IPS-NIHi7 (cell line): Measurements from ENCODE around the gene NOL8.

ENCODE experiments used
- DNase-seq: peaks from one replicate; pipeline ENCODE4 v3.0.0; 2012; ENCODE audit warnings: mixed read lengths; ENCODE audit errors: extremely low spot score

The NOL8 gene

DNA sequence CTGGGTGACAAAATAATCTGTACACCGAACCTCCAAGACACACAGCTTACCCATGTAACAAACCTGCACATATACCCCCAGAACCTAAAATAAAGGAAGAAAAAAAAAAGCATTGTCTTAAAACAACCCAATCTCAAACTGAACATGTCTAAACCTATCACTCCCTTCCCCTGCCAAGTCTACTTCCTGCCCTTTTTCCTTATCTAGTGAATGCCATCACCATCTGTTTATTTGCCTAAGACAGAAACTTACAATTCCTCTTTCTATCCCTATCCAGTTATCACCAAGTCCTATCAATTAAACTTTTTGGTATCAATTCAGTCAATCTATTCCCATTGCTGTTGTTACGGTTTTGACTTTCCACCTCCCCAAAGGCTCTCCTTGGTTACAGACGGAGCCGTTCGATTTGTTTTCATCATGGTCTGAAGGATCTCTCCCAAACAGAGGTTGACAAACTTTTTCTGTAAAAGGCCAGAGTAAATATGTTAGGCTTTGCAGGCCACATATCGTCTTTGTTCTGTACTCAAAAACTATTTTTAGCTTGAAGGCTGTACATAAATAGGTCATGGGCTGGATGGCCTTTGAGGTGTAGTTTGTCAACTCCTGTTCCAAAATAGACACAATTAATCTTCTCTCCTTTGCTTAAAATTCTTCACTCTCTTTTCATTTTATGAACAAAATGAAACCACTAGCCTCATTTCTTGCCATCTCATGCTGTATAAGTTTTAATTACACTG lies 12.1 kb downstream of the NOL8 start:
- no peak for DNase-seq

GRCh38 chr9:92310562-92310961 lies 14.6 kb downstream of the NOL8 start:
- no peak for DNase-seq

DNA sequence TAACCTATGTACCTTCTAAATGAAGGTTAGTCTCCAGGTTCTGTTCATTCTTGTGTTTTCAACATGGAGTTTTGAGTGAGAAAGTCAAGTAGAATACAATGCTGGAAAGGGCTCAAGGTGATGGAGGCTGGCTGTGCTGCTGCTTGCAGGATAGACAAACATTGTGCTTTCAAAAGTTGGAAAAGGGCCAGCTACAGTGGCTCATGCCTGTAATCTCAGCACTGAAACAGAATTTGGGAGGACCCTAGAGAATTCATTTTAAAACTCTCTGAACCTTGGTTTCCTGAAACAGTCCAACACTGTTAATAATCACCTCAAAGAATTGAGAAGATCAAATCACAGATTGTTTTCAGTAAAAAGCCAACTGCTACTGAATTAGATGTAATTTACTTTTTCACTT lies 16.3 kb downstream of the NOL8 start:
- no peak for DNase-seq

DNA sequence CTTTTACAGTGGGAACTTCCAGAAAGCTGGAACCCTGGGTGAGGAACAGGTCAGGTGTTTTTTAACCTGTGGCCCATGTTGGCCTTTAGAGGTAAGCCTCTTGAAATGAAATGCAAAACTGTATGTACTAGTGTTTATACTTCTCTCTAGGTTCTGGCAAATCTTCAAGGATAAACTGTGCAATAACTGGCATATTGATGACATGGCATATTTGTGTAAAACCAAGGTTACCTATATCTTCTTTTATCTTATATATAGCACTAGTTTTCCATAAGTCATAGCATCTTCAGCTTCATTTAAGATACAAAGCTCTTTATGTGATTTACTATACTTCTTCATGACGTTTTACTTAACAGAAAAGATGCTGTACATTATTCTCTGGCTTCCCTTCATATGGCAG lies 24.2 kb downstream of the NOL8 start:
- DNase-seq = no peak

- DNase-seq = no peak
Observed at GRCh38 chr9:92299116-92299515, 26.0 kb downstream of the NOL8 start.

GRCh38 chr9:92298036-92298435 lies 27.1 kb downstream of the NOL8 start:
- no peak for DNase-seq

DNA sequence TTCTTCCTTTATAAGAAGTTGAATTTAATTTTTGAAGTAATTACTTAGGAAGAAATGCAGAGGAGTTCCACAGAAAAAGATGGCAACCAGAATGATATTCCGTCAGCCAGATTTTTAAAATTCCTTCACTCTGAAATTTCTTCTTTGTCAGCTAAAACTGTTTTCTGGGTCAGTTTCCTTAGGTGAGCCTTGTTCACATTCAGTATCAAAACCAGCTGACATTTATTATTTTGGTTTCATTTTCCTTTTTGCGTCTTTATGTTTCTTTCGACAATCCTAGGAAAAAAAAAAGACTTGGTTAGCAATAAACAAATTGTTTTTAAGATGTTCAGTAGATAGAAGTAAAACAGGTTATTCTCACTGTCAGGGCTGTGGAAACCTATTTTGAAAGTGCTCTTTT lies 27.5 kb downstream of the NOL8 start:
- no peak for DNase-seq

DNA sequence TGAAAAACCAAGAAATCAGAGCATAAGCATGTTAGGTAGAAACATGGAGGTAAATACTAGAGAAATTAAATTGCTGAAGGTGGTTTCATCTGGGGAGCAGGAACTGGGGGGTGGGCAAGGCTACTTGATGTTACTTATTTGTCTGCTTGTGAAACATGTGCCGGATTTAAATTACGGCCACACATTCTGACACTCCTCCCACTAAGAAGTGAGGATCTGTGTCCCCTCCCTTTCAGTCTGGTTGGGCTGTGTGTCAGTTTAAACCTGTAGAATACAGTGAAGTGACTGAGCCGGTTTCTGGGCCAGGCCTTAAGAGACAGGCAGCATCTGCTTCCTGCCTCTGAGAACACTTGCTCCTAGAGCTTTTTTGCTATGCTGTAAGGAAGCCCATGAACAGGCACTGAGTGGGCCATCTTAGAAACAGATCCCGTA lies 29.3 kb downstream of the NOL8 start:
- DNase-seq = no peak

DNA sequence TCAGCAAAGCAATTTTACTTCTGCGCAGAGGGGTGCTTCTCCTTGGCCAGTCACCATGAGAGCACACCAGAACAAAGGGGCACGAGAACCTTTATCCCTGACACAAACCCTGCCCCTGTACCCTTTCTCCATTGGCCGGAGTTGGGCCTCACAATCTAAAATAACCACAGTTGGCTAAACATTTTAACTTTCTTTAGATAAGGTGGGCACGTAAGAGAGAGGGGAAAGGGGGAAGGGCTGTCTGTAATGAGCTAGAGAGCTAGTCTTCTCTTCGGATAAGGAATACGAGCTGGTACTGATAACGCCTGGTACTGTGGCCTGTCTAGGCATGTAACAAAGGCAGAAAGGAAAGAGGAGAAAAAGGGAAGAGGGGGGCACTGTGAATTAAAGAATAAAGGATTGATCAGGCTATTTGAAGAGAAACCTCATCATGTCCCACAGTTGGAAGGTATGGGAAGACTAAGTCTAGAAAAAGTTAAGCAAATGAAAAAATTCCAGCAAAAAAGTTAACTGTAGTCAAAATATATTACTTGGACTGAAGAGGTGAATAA lies 29.8 kb downstream of the NOL8 start:
- DNase-seq = no peak

- DNase-seq = no peak
Observed at GRCh38 chr9:92294297-92294676, 30.9 kb downstream of the NOL8 start.

DNA sequence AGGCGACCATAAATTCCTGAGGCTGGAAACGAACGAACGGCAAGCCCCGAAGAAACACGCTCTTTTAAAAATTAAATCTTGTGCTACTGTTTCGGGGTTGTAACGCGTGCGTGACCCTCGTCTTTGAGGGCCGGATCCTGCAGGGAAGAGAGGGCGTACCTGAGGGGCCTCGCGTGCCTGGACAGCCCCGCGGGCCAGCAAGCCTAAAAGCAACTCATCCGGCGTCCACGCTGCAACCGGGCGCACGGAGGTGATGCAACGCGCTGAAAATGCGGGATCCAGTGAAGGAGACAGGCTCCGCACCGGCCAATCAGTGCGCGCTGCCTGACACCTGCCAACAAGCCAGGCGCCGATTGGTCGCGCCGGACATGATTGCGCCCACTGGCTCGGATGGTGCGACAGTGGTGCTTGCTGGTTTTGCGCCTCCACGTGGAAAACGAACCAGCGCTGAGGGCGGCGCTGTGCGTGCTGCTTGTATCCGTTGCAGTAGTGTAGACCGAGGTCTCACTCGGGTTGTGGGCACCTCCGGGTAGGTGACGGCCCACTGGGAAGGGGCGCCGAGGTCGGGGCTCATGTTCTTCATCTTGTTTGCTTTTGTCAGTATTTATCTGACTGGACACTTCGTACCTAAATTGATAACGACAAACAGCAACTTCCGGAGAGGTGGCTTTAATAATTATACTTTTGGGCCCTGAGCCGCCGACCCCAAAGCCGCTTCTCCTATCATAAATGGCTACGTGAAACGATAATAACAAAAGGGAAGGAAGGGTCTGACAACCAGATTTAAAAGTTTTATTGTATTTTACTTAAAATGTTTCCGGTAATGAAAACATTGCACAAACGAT lies 31.5 kb downstream of the NOL8 start, which contains the start of gene IARS1:
Gene IARS1, minus strand, starts transcription at position 246 of the 845 bp plus-strand sequence. CDS start 4,278 bp downstream, outside the sequence.
- DNase-seq = peak; percentile 99

DNA sequence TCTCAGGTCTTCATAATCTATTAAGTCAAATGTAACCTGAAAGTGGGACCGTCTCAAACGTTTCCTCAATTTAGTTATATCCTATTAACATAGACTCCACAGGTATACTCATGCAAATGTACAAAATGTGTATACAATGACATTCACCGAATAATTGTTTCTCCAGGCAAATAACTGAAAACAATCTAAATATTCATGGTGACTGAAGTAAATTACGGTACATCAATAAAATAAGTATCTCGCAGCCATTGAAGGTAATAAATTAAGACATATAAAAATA lies 32.1 kb downstream of the NOL8 start:
- no peak for DNase-seq

GRCh38 chr9:92292338-92293074 lies 32.6 kb downstream of the NOL8 start:
- no peak for DNase-seq

DNA sequence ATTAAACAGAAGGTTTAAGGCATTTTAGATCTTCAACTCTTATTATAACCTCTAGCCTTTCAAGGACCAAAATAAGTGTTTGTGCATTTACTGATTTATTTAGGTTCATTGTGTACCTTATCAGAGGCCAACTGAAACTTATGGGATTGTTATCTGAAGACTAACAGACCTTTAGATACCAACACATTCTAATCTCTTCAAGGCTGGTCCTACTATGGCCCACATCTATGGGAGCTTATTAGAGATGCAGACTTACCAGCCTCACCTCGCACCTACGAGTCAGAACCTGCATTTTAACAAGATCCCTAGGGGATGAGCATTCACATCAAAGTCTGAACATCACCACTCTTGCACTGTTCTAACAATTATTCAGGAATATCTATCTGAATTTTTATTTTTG lies 33.6 kb downstream of the NOL8 start:
- no peak for DNase-seq

GRCh38 chr9:92290785-92291429 lies 34.2 kb downstream of the NOL8 start:
- DNase-seq = no peak

DNA sequence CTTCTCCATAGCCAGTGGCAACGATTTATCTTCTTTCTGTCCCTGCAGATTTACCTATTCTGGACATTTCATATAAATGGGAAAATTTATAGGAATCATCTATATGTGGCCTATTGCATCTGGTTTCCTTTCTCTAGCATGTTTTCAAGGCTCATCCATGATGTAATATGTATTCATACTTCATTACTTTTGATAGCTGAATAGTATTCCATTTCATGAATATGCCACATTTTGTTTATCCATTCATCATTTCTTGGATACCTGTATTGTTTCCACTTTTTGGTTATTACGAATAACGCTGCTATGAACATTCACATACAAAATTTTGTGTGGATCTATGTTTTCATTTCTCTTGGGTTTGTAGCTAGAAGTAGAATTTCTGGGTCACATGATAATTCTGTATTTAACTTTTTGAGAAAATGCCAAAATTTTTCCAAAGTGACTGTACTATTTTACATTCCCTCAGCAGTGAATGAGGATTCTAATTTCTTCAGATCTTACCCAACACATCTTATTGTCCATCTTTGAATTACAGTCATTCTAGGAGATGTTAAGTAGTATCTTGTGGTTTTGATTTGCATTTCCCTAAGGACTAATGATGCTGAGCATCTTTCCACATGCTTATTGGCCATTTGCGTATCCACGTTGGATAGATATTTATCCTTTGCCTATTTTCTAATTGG lies 35.3 kb downstream of the NOL8 start:
- no peak for DNase-seq

GRCh38 chr9:92279302-92279701 lies 45.8 kb downstream of the NOL8 start:
- DNase-seq = no peak

GRCh38 chr9:92278110-92278509 lies 47.0 kb downstream of the NOL8 start:
- no peak for DNase-seq

GRCh38 chr9:92276331-92277032 lies 48.7 kb downstream of the NOL8 start:
- DNase-seq = no peak

- DNase-seq = no peak
Observed at GRCh38 chr9:92275541-92275940, 49.6 kb downstream of the NOL8 start.

DNA sequence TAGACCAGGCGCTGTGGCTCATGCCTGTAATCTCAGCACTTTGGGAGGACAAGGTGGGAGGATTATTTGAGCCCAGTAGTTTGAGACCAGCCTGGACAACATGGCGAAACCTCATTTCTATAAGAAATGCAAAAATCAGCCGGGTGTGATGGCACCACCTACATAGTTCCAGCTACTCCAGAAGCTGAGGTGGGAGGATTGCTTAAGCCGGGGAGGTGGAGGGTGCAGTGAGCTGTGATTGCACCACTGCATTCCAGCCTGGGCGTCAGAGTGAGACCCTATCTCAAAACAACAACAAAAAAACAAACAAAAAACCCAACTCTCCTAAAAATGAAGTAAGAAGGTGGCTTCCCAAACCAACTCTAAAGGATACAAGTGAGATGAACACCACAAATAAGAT lies 54.6 kb downstream of the NOL8 start:
- DNase-seq = no peak
